Neuronal stem cell (in vitro differentiated cells): ENCODE data around the gene TRIM14.

Source experiments
- DNase-seq: peaks from one replicate; pipeline ENCODE4 v3.0.0-alpha.2; 2013; ENCODE audit warnings: low spot score
- H2AFZ ChIP-seq: one replicate; pipeline ENCODE4 v1.6.1; 2013; ENCODE audit warnings: mild to moderate bottlenecking, low read length, inconsistent platforms
- H2AK5ac ChIP-seq: 2 replicates; pipeline ENCODE4 v1.6.1; 2013; ENCODE audit warnings: low read depth, mild to moderate bottlenecking, inconsistent platforms, low read length, moderate library complexity, mixed read lengths
- H2BK120ac ChIP-seq: 2 replicates; pipeline ENCODE4 v1.6.1; 2013; ENCODE audit warnings: low read depth, mild to moderate bottlenecking, inconsistent platforms, low read length, moderate library complexity, mixed read lengths
- H2BK12ac ChIP-seq: one replicate; pipeline ENCODE4 v1.6.1; 2013; ENCODE audit warnings: low read length, inconsistent platforms
- H2BK15ac ChIP-seq: 2 replicates; pipeline ENCODE4 v1.6.1; 2013; ENCODE audit warnings: mild to moderate bottlenecking, low read length, inconsistent platforms, mixed read lengths
- H2BK5ac ChIP-seq: one replicate; pipeline ENCODE4 v1.6.1; 2013; ENCODE audit warnings: inconsistent platforms, mild to moderate bottlenecking, low read length, moderate library complexity
- H3K14ac ChIP-seq: one replicate; pipeline ENCODE4 v1.6.1; 2013; ENCODE audit warnings: low read length, inconsistent platforms
- H3K18ac ChIP-seq: 2 replicates; pipeline ENCODE4 v1.6.1; 2013; ENCODE audit warnings: low read length, inconsistent platforms
- H3K23ac ChIP-seq: 2 replicates; pipeline ENCODE4 v1.6.1; 2013; ENCODE audit warnings: low read depth, mild to moderate bottlenecking, mixed read lengths, low read length, inconsistent platforms; ENCODE audit not compliant: poor library complexity
- H3K27ac ChIP-seq: replicated peaks from 3 replicates; pipeline ENCODE4 v1.5.1; 2013; ENCODE audit warnings: low read length, inconsistent platforms
- H3K27me3 ChIP-seq, 3 experiments: 2 replicates each; pipeline ENCODE4 v1.6.1; 2013; ENCODE audit warnings: low read length in 3 of 3, mild to moderate bottlenecking in 2 of 3, inconsistent platforms in 1 of 3, low read depth in 1 of 3, mixed read lengths in 1 of 3, moderate library complexity in 1 of 3; ENCODE audit not compliant: control insufficient read depth in 3 of 3, insufficient read depth in 3 of 3
- H3K36me3 ChIP-seq, 2 donors: replicated peaks in 1 of 2; 2 replicates each; pipeline ENCODE4 v1.6.1; 2013; ENCODE audit warnings: low read length in 2 of 2; ENCODE audit not compliant: control insufficient read depth in 2 of 2, insufficient read depth in 2 of 2
- H3K4ac ChIP-seq: 2 replicates; pipeline ENCODE4 v1.6.1; 2013; ENCODE audit warnings: inconsistent platforms, mild to moderate bottlenecking, low read length, moderate library complexity
- H3K4me1 ChIP-seq, 2 donors: 1 replicate in 1 of 2; 2 replicates in 1 of 2; pipeline ENCODE4 v1.6.1; 2013; ENCODE audit warnings: low read length in 2 of 2, low read depth in 1 of 2; ENCODE audit not compliant: control insufficient read depth in 2 of 2, insufficient read depth in 1 of 2
- H3K4me2 ChIP-seq: one replicate; pipeline ENCODE4 v1.6.1; 2013; ENCODE audit warnings: mild to moderate bottlenecking, low read length, inconsistent platforms; ENCODE audit not compliant: insufficient read depth, poor library complexity, severe bottlenecking
- H3K4me3 ChIP-seq, 2 donors: 2 replicates each; pipeline ENCODE4 v1.5.1; 2013; ENCODE audit warnings: low read length in 2 of 2, mild to moderate bottlenecking in 2 of 2, inconsistent platforms in 1 of 2, moderate library complexity in 1 of 2
- H3K79me1 ChIP-seq: one replicate; pipeline ENCODE4 v1.6.1; 2013; ENCODE audit warnings: low read depth, mild to moderate bottlenecking, inconsistent platforms, low read length, moderate library complexity
- H3K9ac ChIP-seq: one replicate; pipeline ENCODE4 v1.6.1; 2013; ENCODE audit warnings: mild to moderate bottlenecking, low read depth, low read length, inconsistent platforms; ENCODE audit not compliant: poor library complexity
- H3K9me3 ChIP-seq, 2 donors: replicated peaks in 1 of 2; 2 replicates each; pipeline versions ENCODE3 to v1.6.1; 2013; ENCODE audit warnings: low read length in 2 of 2, mild to moderate bottlenecking in 2 of 2, inconsistent platforms in 1 of 2, low read depth in 1 of 2, mixed read lengths in 1 of 2, moderate library complexity in 1 of 2; ENCODE audit not compliant: control insufficient read depth in 2 of 2, insufficient read depth in 1 of 2
- H4K8ac ChIP-seq: one replicate; pipeline ENCODE4 v1.6.1; 2013; ENCODE audit warnings: low read depth, mild to moderate bottlenecking, inconsistent platforms, low read length, moderate library complexity
- H4K91ac ChIP-seq: one replicate; pipeline ENCODE4 v1.6.1; 2013; ENCODE audit warnings: low read length, low read depth, mild to moderate bottlenecking, inconsistent platforms; ENCODE audit not compliant: poor library complexity
- WGBS, 2 donors: extraction: QIAGEN DNeasy Blood & Tissue Kit; methylation state at CpG; one replicate each; pipeline ENCODE4 v1.1.7; 2013; ENCODE audit warnings: missing lambda C conversion rate in 2 of 2, mixed read lengths in 1 of 2; ENCODE audit not compliant: insufficient read length in 2 of 2, insufficient replicate concordance in 1 of 2; ENCODE audit errors: extremely low coverage in 2 of 2; 5-methylcytosine and 5-hydroxymethylcytosine counted together

The TRIM14 gene

GRCh38 chr9:98056269-98057137, 62.5 kb downstream of the TRIM14 start, which contains the start of gene NANS:
TSS of gene NANS (plus strand) at chr9:98056732. CDS start at chr9:98056809, 77 bp downstream.
- no peak within 1 kb of the TSS for H2BK12ac ChIP-seq
- no peak within 1 kb of the TSS for H2AK5ac ChIP-seq
- peak; percentile 87 for DNase-seq
- peak within 1 kb of the TSS; percentile 89 for H2AFZ ChIP-seq
- H3K9ac ChIP-seq, result peak within 1 kb of the TSS; percentile 92
- peaks cover 3 to 4% of the 10 kb centered on the region in 2 donors for H3K4me1 ChIP-seq
- peak within 1 kb of the TSS; percentile 93 for H2BK5ac ChIP-seq
- peak within 1 kb of the TSS; percentile 73 to 89 for H3K4me3 ChIP-seq
- peak within 1 kb of the TSS; percentile 92 for H2BK15ac ChIP-seq
- peak within 1 kb of the TSS; percentile 99 for H3K23ac ChIP-seq
- peaks cover 0 to 21% (median 0%) of the 10 kb centered on the region in 3 experiments for H3K27me3 ChIP-seq
- H3K18ac ChIP-seq, result peak within 1 kb of the TSS; percentile 98
- H3K9me3 ChIP-seq, result no peaks in the 10 kb centered on the region
- H3K79me1 ChIP-seq, result no peaks in the 10 kb centered on the region
- WGBS, 2 donors, result no CpG with 5 or more reads among the region's 80 CpGs
- peak within 1 kb of the TSS; percentile 46 for H3K27ac ChIP-seq
- H4K8ac ChIP-seq, result peak within 1 kb of the TSS; percentile 31
- H3K4ac ChIP-seq, result no peak within 1 kb of the TSS
- H2BK120ac ChIP-seq, result no peak within 1 kb of the TSS
- peaks cover 4 to 7% of the 10 kb centered on the region in 2 donors for H3K36me3 ChIP-seq
- H3K14ac ChIP-seq, result peak within 1 kb of the TSS; percentile 98
- H3K4me2 ChIP-seq, result peak within 1 kb of the TSS; percentile 89
- no peak within 1 kb of the TSS for H4K91ac ChIP-seq

- Histone ChIP-seq H3K23ac (no peak overlapping the region), H2BK120ac (no peak overlapping the region), H3K4me2 (no peak overlapping the region), H3K14ac (no peak overlapping the region), H2BK15ac (no peak overlapping the region), H3K4me3 (peak overlapping the region in 1 of 2 donors; percentile 34), H2BK5ac (no peak overlapping the region), H3K9me3 (no peaks in the 10 kb centered on the region), H3K4me1 (peaks cover 3 to 4% of the 10 kb centered on the region in 2 donors), H4K91ac (no peak overlapping the region), H3K27ac (no peak overlapping the region), H3K4ac (no peak overlapping the region), H3K79me1 (no peaks in the 10 kb centered on the region), H4K8ac (no peak overlapping the region), H2BK12ac (no peak overlapping the region), H3K18ac (no peak overlapping the region), H2AFZ (no peak overlapping the region), H3K36me3 (no peaks in the 10 kb centered on the region), H3K27me3 (peaks cover 0 to 28% (median 0%) of the 10 kb centered on the region in 3 experiments), H2AK5ac (no peak overlapping the region), H3K9ac (no peak overlapping the region)
- DNase-seq, result no peak
- WGBS, 2 donors, result no CpG with 5 or more reads among the region's 7 CpGs
Observed at GRCh38 chr9:98054376-98054951, 64.6 kb downstream of the TRIM14 start.

GRCh38 chr9:98050351-98050750, 68.7 kb downstream of the TRIM14 start:
- Histone ChIP-seq H4K91ac (no peak overlapping the region), H3K18ac (no peak overlapping the region), H3K9ac (no peak overlapping the region), H3K4me2 (no peak overlapping the region), H3K27ac (no peak overlapping the region), H3K27me3 (peaks cover 0 to 28% (median 0%) of the 10 kb centered on the region in 3 experiments), H2BK12ac (no peak overlapping the region), H2AFZ (no peak overlapping the region), H3K23ac (no peak overlapping the region), H3K36me3 (no peaks in the 10 kb centered on the region), H3K9me3 (no peaks in the 10 kb centered on the region), H3K4me3 (no peak overlapping the region), H2BK5ac (no peak overlapping the region), H2BK120ac (no peak overlapping the region), H3K4me1 (no peaks in the 10 kb centered on the region), H3K4ac (no peak overlapping the region), H4K8ac (no peak overlapping the region), H2BK15ac (no peak overlapping the region), H3K14ac (no peak overlapping the region), H3K79me1 (no peaks in the 10 kb centered on the region), H2AK5ac (no peak overlapping the region)
- no CpG with 5 or more reads among the region's 4 CpGs for WGBS, 2 donors
- DNase-seq, result no peak
